ENCODE results near the gene SLC2A4RG.
"Not testable (repeated sequence)": the region's sequence is repeated elsewhere in the genome, so short reads cannot be mapped to it uniquely, and the experiment has no call there.

SLC2A4RG gene

GRCh38 chr20:63722967-63723622, 16.5 kb upstream of the SLC2A4RG start:
- not testable (repeated sequence) for DNase-seq

DNA sequence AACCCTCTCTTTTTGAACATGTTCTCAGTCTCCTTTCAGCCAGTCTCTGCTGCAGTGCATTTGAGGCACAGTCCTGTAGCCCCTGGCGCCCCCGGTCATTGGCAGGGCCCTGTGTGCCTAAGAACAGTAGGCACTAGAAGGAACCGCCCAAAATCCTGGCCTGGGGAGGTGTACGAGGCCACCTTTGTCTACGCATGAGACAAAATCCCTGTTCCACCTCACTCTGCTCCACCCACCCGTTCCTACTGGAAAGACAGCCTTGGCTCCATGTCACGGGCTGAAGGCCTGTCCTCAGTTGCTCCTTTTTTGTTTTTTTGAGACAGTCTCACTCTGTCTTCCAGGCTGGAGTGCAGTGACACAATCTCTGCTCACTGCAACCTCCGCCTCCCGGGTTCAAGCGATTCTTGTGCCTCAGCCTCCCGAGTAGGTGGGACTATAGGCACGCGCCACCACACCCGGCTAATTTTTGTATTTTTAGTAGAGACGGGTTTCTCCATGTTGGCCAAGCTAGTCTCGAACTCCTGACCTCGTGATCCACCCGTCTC, 9.3 kb upstream of the SLC2A4RG start:
- DNase-seq, result not testable (repeated sequence)

DNA sequence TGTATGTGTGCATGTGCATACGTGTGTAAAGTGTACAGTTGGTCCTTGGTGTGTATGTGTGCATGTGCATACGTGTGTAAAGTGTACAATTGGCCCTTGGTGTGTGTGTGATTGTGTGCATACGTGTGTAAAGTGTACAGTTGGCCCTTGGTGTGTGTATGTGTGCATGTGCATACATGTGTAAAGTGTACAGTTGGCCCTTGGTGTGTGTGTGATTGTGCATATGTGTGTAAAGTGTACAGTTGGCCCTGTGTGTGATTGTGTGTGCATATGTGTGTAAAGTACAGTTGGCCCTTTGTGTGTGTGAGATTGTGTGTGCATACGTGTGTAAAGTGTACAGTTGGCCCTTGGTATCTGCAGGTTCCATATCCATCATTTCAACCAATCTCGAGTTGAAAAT, 8.2 kb upstream of the SLC2A4RG start:
- DNase-seq, result no peak

GRCh38 chr20:63732118-63733095, 7.2 kb upstream of the SLC2A4RG start:
- DNase-seq, result no peak

DNA sequence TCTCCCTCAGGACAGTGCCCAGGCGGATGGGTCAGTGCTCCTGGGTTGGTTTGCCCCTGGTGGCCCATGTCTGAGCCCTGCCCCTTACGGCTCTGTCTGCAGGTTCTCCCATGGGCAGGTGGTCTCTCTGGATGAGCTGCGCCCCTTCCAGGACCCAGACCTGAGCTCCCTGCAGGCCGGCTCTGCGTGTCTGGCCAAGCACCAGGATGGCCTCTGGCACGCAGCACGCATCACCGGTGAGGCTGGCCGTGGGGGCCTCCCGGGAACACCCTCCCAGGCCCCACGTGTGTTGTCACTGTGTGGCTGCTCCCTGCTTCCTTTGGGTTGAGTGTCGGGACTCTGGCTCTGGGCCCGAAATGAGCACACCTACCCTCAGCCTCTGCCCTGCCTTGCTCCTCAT, 6.5 kb upstream of the SLC2A4RG start:
- no peak for DNase-seq

GRCh38 chr20:63733579-63734081, 5.9 kb upstream of the SLC2A4RG start:
- no peak for DNase-seq

GRCh38 chr20:63734111-63734945, 5.2 kb upstream of the SLC2A4RG start:
- DNase-seq, result no peak

DNA sequence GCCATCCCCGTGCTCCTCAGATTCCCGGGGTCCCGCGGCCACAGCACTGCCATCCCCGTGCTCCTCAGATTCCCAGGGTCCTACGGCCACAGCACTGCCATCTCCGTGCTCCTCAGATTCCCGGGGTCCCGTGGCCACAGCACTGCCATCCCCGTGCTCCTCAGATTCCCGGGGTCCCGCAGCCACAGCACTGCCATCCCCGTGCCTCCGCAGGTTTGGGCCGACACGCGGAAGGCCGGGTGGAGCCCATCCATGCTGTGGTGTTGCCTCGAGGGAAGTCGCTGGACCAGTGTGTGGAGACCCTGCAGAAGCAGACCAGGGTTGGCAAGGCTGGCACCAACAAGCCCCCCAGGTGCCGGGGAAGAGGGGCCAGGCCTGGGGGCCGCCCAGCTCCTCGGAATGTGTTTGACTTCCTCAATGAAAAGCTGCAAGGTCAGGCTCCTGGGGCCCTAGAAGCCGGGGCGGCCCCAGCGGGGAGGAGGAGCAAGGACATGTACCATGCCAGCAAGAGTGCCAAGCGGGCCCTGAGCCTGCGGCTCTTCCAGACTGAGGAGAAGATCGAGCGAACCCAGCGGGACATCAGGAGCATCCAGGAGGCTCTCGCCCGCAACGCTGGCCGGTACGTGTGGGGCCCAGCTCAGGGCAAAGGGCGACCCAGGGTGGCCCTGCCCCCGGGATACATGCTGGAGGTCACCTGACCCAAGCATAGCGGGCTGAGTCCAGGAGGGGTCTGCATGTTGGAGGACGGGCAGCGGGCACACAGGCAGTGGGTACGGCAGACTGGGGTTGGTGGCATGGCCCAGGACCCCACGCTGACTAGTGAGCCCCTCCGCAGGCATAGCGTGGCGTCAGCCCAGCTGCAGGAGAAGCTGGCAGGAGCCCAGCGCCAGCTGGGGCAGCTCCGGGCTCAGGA, 4.4 kb upstream of the SLC2A4RG start:
- no peak for DNase-seq

GRCh38 chr20:63735859-63736718, 3.5 kb upstream of the SLC2A4RG start, which contains the start of gene LIME1:
Gene LIME1 (plus strand): TSS chr20:63736664. CDS start chr20:63737550, 886 bp downstream.
- DNase-seq, result peak; percentile 50

DNA sequence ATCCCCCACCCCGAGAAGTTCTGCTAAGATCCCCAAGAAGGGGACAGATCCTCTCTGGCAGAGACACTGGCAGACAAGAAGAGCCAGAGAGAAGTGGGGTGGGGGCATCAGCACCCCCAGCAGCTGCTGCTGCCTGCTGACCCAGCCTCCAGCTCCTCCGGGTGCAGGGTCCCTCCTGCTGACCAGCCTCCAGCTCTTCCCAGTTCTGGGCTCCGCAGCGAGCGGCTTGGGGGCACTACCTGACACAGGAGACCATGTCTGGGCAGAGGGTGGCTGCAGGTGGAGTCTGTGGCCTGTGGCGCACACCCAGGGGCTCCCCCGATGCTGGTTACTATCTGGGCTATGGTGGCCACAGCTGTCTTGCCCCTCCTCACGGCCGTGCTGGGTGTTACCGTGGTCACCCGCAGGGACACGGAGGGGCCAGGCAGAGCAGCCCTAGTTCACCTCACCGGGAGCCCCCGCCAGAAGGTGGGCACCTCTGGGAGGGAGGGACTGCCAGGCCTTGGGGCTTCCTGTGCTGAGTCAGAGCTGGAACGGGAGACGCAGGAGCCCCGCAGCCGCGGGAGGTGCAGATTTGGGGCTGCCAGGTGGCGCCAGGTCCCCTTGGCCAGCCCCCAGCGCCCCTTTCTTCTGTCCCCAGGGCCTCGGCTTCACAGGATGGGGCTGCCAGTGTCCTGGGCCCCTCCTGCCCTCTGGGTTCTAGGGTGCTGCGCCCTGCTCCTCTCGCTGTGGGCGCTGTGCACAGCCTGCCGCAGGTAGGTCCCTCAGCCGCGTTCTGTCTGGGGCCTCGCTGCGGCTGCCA, 2.5 kb upstream of the SLC2A4RG start:
- no peak for DNase-seq

- DNase-seq, result no peak
Observed at GRCh38 chr20:63737695-63737944, 2.0 kb upstream of the SLC2A4RG start.

DNA sequence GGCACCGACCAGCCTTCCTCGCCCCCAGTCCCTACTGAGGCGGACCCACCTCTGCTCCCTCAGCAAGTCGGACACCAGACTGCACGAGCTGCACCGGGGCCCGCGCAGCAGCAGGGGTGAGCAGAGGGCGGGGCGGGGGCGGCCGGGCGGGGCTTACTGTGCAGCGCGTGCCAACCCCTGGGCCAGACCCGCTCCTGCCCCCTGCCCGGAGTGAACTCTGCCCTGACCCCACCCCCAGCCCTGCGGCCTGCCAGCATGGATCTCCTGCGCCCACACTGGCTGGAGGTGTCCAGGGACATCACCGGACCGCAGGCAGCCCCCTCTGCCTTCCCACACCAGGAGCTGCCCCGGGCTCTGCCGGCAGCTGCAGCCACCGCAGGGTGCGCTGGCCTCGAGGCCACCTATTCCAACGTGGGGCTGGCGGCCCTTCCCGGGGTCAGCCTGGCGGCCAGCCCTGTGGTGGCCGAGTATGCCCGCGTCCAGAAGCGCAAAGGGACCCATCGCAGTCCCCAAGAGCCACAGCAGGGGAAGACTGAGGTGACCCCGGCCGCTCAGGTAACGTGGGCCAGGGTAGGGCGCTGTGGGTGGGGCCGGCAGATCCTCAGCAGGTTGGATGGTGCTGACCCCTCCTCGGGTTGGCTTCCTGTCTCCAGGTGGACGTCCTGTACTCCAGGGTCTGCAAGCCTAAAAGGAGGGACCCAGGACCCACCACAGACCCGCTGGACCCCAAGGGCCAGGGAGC, 1.5 kb upstream of the SLC2A4RG start:
- DNase-seq, result no peak

- peak; percentile 83 for DNase-seq
Observed at GRCh38 chr20:63738687-63739129, 868 bp upstream of the SLC2A4RG start.

- peak; percentile 61 for DNase-seq
Observed at GRCh38 chr20:63740070-63740626, 572 bp downstream of the SLC2A4RG start.

DNA sequence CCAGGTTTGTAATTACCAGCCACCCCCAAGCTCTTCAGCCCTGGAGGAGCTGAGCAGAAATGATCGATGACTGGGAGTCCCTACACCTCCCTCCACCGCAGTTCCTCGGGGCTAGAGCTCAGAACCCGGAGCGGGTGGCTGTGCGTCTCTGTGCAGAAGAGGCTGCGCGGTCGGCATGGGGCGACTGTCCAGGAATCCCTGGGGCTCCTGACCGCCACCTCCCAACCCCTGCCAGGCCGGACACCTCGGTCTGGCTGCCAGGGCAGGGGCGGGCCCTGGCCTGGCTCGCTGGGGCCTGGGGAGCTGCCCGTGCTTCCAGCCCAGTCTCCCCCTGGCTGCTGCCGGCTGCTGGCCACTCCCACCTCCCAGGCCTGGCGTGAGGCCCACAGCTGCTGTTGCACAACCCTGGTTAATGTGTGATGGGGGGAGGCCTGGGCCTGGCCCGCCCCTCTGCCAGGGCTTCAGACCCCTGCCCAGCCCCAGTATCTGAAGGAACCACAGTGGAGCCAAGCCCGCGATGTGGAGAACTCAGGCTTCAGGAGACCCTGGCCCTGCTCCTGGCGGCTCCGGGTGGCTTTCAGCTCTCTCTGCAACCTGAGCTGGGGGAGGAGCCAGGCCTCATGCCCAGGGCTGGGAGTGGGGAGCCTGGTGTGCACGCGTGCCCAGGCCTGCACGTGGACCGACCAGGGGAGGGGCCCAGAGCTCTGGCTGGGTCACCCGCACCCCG, 1.2 kb downstream of the SLC2A4RG start:
- DNase-seq, result peak; percentile 92

GRCh38 chr20:63741354-63741675, 1.7 kb downstream of the SLC2A4RG start:
- DNase-seq, result no peak

- no peak for DNase-seq
Observed at GRCh38 chr20:63741676-63742380, 2.3 kb downstream of the SLC2A4RG start.

Measured in eye (tissue), 1 donor.